H1 (cell line): ENCODE results near the gene SIGLEC7.

Source experiments
- BACH1 ChIP-seq: IDR thresholded peaks from 2 replicates; pipeline ENCODE4 v1.6.1; 2012; ENCODE audit warnings: low read length, improper control_type of control experiment
- CTCF ChIP-seq, 3 experiments: IDR thresholded peaks; 1 replicate in 2 of 3; 2 replicates in 1 of 3; pipeline versions ENCODE4 v1.5.1 to v1.6.1; 2011; ENCODE audit warnings: low read length in 3 of 3, mild to moderate bottlenecking in 3 of 3, inconsistent platforms in 2 of 3, low read depth in 1 of 3, moderate library complexity in 1 of 3; ENCODE audit not compliant: insufficient read depth in 1 of 3; ENCODE audit errors: control extremely low read depth in 1 of 3
- EGR1 ChIP-seq: IDR thresholded peaks from 2 replicates; pipeline ENCODE4 v1.6.1; 2011; ENCODE audit warnings: low read depth, low read length, borderline replicate concordance
- EP300 ChIP-seq, 2 experiments: IDR thresholded peaks; 1 replicate in 1 of 2; 2 replicates in 1 of 2; pipeline ENCODE4 v1.6.1; 2011 to 2012; ENCODE audit warnings: low read depth in 2 of 2, low read length in 2 of 2, mild to moderate bottlenecking in 2 of 2, borderline replicate concordance in 1 of 2, inconsistent platforms in 1 of 2, moderate library complexity in 1 of 2
- KDM1A ChIP-seq: fragments of 200-600, 300-600 bp; sonication (generic); IDR thresholded peaks from 2 replicates; pipeline ENCODE4 v1.7.1; 2016; ENCODE audit warnings: mild to moderate bottlenecking, low read length, borderline replicate concordance
- NRF1 ChIP-seq: IDR thresholded peaks from 2 replicates; pipeline ENCODE4 v1.6.1; 2011; ENCODE audit warnings: mild to moderate bottlenecking, low read depth, low read length, improper control_type of control experiment
- POLR2AphosphoS5 ChIP-seq: IDR thresholded peaks from 2 replicates; pipeline ENCODE4 v1.6.1; 2011; ENCODE audit warnings: low read depth, low read length
- SIN3A ChIP-seq, 2 experiments: IDR thresholded peaks in 1 of 2; conservative IDR thresholded peaks in 1 of 2; 2 replicates each; pipeline ENCODE4 v1.6.1; 2011 to 2012; ENCODE audit warnings: low read length in 2 of 2, improper control_type of control experiment in 1 of 2, low read depth in 1 of 2, mild to moderate bottlenecking in 1 of 2
- TCF12 ChIP-seq: IDR thresholded peaks from 2 replicates; pipeline ENCODE4 v1.6.1; 2011; ENCODE audit warnings: low read depth, mild to moderate bottlenecking, low read length

GRCh38 chr19:51200071-51200666 is 58.1 kb downstream of the SIGLEC7 start:
- TF ChIP-seq CTCF (IDR thresholded peaks at IDR 0.05; ENCODE audit: control extremely low read depth in 1 of 3, insufficient read depth in 1 of 3, low read depth in 1 of 3, low read length in 3 of 3) (no peak), BACH1 (no peak), KDM1A (no peak), POLR2AphosphoS5 (no peak), EP300 (IDR thresholded peaks at IDR 0.05; ENCODE audit: borderline replicate concordance in 1 of 2, low read depth in 2 of 2, low read length in 2 of 2) (no peak), EGR1 (no peak), SIN3A (conservative IDR thresholded peaks at IDR 0.05 in 1 of 2, IDR thresholded peaks at IDR 0.05 in 1 of 2; ENCODE audit: low read depth in 1 of 2, low read length in 2 of 2) (no peak), TCF12 (no peak), NRF1 (no peak)
